Measurements from ENCODE around the gene CNTN1.
A peak's percentile ranks its signal among the peaks of the same experiment; 100 is the strongest.

The CNTN1 gene

GRCh38 chr12:40992158-40992557 lies 299.9 kb downstream of the CNTN1 start:
- no peak overlapping the region for H3K4me3 ChIP-seq (ENCODE audit: insufficient read length, low read depth)
- H3K36me3 ChIP-seq (ENCODE audit: insufficient read depth, insufficient read length, low read length): no peaks in the 10 kb centered on the region
- TF ChIP-seq ZNF274 (IDR thresholded peaks at IDR 0.05; ENCODE audit: low read depth, low read length): no peak
- TF ChIP-seq YY1 (IDR thresholded peaks at IDR 0.05; ENCODE audit: insufficient read depth, insufficient read length): no peak
- TF ChIP-seq SUZ12 (IDR thresholded peaks at IDR 0.05; ENCODE audit: extremely low read depth, insufficient read depth, insufficient read length): no peak
- no peak overlapping the region for H3K9ac ChIP-seq (ENCODE audit: insufficient read length, low read depth)
- DNase-seq (ENCODE audit: low read depth, low spot score): no peak
- no peaks in the 10 kb centered on the region for H3K4me1 ChIP-seq (ENCODE audit: insufficient read depth, insufficient read length)
- H3K9me3 ChIP-seq (ENCODE audit: insufficient read depth, low read length): no peaks in the 10 kb centered on the region
- no peaks in the 10 kb centered on the region for H3K27me3 ChIP-seq (ENCODE audit: insufficient read depth, insufficient read length)

GRCh38 chr12:40992674-40993073 lies 300.4 kb downstream of the CNTN1 start:
- Histone ChIP-seq H3K36me3 (ENCODE audit: insufficient read depth, insufficient read length, low read length) (no peaks in the 10 kb centered on the region), H3K4me3 (ENCODE audit: insufficient read length, low read depth) (no peak overlapping the region), H3K4me1 (ENCODE audit: insufficient read depth, insufficient read length) (no peaks in the 10 kb centered on the region), H3K9me3 (ENCODE audit: insufficient read depth, low read length) (no peaks in the 10 kb centered on the region), H3K27me3 (ENCODE audit: insufficient read depth, insufficient read length) (no peaks in the 10 kb centered on the region), H3K9ac (ENCODE audit: insufficient read length, low read depth) (no peak overlapping the region)
- DNase-seq (ENCODE audit: low read depth, low spot score): no peak
- TF ChIP-seq SUZ12 (IDR thresholded peaks at IDR 0.05; ENCODE audit: extremely low read depth, insufficient read depth, insufficient read length): no peak
- TF ChIP-seq ZNF274 (IDR thresholded peaks at IDR 0.05; ENCODE audit: low read depth, low read length): no peak
- TF ChIP-seq YY1 (IDR thresholded peaks at IDR 0.05; ENCODE audit: insufficient read depth, insufficient read length): no peak

GRCh38 chr12:40993158-40993557 lies 300.9 kb downstream of the CNTN1 start:
- H3K4me1 ChIP-seq (ENCODE audit: insufficient read depth, insufficient read length): no peaks in the 10 kb centered on the region
- TF ChIP-seq ZNF274 (IDR thresholded peaks at IDR 0.05; ENCODE audit: low read depth, low read length) (no peak), YY1 (IDR thresholded peaks at IDR 0.05; ENCODE audit: insufficient read depth, insufficient read length) (no peak), SUZ12 (IDR thresholded peaks at IDR 0.05; ENCODE audit: extremely low read depth, insufficient read depth, insufficient read length) (no peak)
- H3K4me3 ChIP-seq (ENCODE audit: insufficient read length, low read depth): no peak overlapping the region
- H3K36me3 ChIP-seq (ENCODE audit: insufficient read depth, insufficient read length, low read length): no peaks in the 10 kb centered on the region
- no peaks in the 10 kb centered on the region for H3K9me3 ChIP-seq (ENCODE audit: insufficient read depth, low read length)
- DNase-seq (ENCODE audit: low read depth, low spot score): no peak
- H3K27me3 ChIP-seq (ENCODE audit: insufficient read depth, insufficient read length): no peaks in the 10 kb centered on the region
- H3K9ac ChIP-seq (ENCODE audit: insufficient read length, low read depth): no peak overlapping the region

DNA sequence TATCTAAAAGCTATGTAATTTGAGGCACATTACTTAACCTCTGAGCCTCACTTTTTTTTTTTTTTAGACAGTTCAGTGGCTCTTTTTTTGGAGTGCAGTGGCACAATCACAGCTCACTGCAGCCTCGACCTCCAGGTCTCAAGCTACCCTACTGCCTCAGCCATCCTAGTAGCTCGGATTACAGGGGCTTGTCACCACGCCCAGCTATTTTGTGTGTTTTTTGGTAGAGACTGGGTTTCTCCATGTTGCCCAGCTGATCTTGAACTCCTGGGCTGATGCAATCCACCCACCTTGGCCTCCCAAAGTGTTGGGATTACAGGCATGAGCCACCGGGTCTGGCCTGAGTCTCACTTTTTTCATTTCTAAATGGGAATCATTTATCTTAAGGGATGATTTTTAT lies 303.9 kb downstream of the CNTN1 start:
- DNase-seq (ENCODE audit: low read depth, low spot score): no peak
- no peaks in the 10 kb centered on the region for H3K9me3 ChIP-seq (ENCODE audit: insufficient read depth, low read length)
- no peaks in the 10 kb centered on the region for H3K27me3 ChIP-seq (ENCODE audit: insufficient read depth, insufficient read length)
- H3K4me3 ChIP-seq (ENCODE audit: insufficient read length, low read depth): no peak overlapping the region
- H3K9ac ChIP-seq (ENCODE audit: insufficient read length, low read depth): no peak overlapping the region
- no peak for TF ChIP-seq YY1 (IDR thresholded peaks at IDR 0.05; ENCODE audit: insufficient read depth, insufficient read length)
- no peak for TF ChIP-seq ZNF274 (IDR thresholded peaks at IDR 0.05; ENCODE audit: low read depth, low read length)
- no peak for TF ChIP-seq SUZ12 (IDR thresholded peaks at IDR 0.05; ENCODE audit: extremely low read depth, insufficient read depth, insufficient read length)
- no peaks in the 10 kb centered on the region for H3K4me1 ChIP-seq (ENCODE audit: insufficient read depth, insufficient read length)
- H3K36me3 ChIP-seq (ENCODE audit: insufficient read depth, insufficient read length, low read length): no peaks in the 10 kb centered on the region

DNA sequence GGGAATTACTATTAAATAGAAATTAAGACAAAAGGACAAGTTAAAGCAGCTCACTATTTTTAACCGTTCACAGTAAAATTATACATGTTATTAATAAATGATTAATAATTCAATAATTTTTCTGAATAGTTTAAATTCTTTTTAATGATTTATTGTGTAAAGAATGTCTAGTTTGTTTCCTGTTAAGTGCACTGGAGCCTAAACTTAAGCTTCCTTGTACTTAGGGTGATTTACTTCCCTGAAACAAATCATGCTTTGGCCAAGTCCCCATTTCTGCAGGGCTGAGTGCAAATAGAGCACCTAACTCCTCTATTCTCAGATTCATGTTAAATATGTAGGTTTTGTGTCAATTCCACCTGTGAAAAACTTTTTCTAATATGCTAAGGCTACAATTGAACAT lies 307.0 kb downstream of the CNTN1 start:
- no peak for DNase-seq (ENCODE audit: low read depth, low spot score)
- H3K36me3 ChIP-seq (ENCODE audit: insufficient read depth, insufficient read length, low read length): no peaks in the 10 kb centered on the region
- peaks cover 7% of the 10 kb centered on the region for H3K9me3 ChIP-seq (ENCODE audit: insufficient read depth, low read length)
- H3K4me3 ChIP-seq (ENCODE audit: insufficient read length, low read depth): no peak overlapping the region
- no peak overlapping the region for H3K9ac ChIP-seq (ENCODE audit: insufficient read length, low read depth)
- TF ChIP-seq YY1 (IDR thresholded peaks at IDR 0.05; ENCODE audit: insufficient read depth, insufficient read length) (no peak), ZNF274 (IDR thresholded peaks at IDR 0.05; ENCODE audit: low read depth, low read length) (no peak), SUZ12 (IDR thresholded peaks at IDR 0.05; ENCODE audit: extremely low read depth, insufficient read depth, insufficient read length) (no peak)
- no peaks in the 10 kb centered on the region for H3K4me1 ChIP-seq (ENCODE audit: insufficient read depth, insufficient read length)
- no peaks in the 10 kb centered on the region for H3K27me3 ChIP-seq (ENCODE audit: insufficient read depth, insufficient read length)

GRCh38 chr12:41008472-41008871 lies 316.2 kb downstream of the CNTN1 start:
- Histone ChIP-seq H3K4me1 (ENCODE audit: insufficient read depth, insufficient read length) (no peaks in the 10 kb centered on the region), H3K9me3 (ENCODE audit: insufficient read depth, low read length) (peaks cover 82% of the 10 kb centered on the region), H3K4me3 (ENCODE audit: insufficient read length, low read depth) (no peak overlapping the region), H3K36me3 (ENCODE audit: insufficient read depth, insufficient read length, low read length) (no peaks in the 10 kb centered on the region), H3K9ac (ENCODE audit: insufficient read length, low read depth) (no peak overlapping the region), H3K27me3 (ENCODE audit: insufficient read depth, insufficient read length) (no peaks in the 10 kb centered on the region)
- no peak for DNase-seq (ENCODE audit: low read depth, low spot score)
- TF ChIP-seq YY1 (IDR thresholded peaks at IDR 0.05; ENCODE audit: insufficient read depth, insufficient read length): no peak
- no peak for TF ChIP-seq SUZ12 (IDR thresholded peaks at IDR 0.05; ENCODE audit: extremely low read depth, insufficient read depth, insufficient read length)
- no peak for TF ChIP-seq ZNF274 (IDR thresholded peaks at IDR 0.05; ENCODE audit: low read depth, low read length)

DNA sequence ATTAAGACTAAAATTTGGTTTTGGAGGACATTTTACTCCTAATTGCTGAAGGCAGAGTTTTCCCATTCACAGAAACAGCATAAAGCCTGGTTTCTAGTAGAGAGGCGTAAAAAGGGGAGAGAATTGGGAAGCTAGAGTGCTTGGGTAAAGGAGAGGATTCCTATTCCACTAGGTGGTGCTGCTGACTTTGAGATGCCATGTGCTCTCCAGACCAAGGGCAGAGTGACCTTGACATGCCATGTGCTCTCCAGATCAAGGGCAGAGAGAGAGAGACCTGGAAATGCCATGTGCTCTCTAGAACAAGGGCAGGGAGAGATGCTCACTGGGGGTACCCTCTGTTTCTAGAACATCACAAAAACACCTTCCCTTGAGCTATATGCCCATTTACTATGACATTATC lies 319.7 kb downstream of the CNTN1 start:
- peaks cover 57% of the 10 kb centered on the region for H3K9me3 ChIP-seq (ENCODE audit: insufficient read depth, low read length)
- TF ChIP-seq ZNF274 (IDR thresholded peaks at IDR 0.05; ENCODE audit: low read depth, low read length) (no peak), SUZ12 (IDR thresholded peaks at IDR 0.05; ENCODE audit: extremely low read depth, insufficient read depth, insufficient read length) (no peak), YY1 (IDR thresholded peaks at IDR 0.05; ENCODE audit: insufficient read depth, insufficient read length) (no peak)
- H3K9ac ChIP-seq (ENCODE audit: insufficient read length, low read depth): no peak overlapping the region
- H3K4me1 ChIP-seq (ENCODE audit: insufficient read depth, insufficient read length): no peaks in the 10 kb centered on the region
- peak; percentile 9 for DNase-seq (ENCODE audit: low read depth, low spot score)
- H3K36me3 ChIP-seq (ENCODE audit: insufficient read depth, insufficient read length, low read length): no peaks in the 10 kb centered on the region
- no peak overlapping the region for H3K4me3 ChIP-seq (ENCODE audit: insufficient read length, low read depth)
- H3K27me3 ChIP-seq (ENCODE audit: insufficient read depth, insufficient read length): no peaks in the 10 kb centered on the region

All from NT2/D1 (cell line).